Body of pancreas (tissue), 4 donors: Measurements from ENCODE around the gene LILRA5.

Source experiments
- CTCF ChIP-seq, 7 experiments: fragments of 450-650 bp in 4 of 7; fragments of 200-600 bp in 3 of 7; sonication (generic) in 3 of 7; IDR thresholded peaks; one replicate each; pipeline ENCODE4 v1.5.1; 2016 to 2019; ENCODE audit warnings: antibody characterized with exemption in 7 of 7
- POLR2A ChIP-seq, 3 donors: fragments of 450-650 bp; IDR thresholded peaks; one replicate each; pipeline ENCODE4 v1.6.1; 2016; ENCODE audit warnings: antibody characterized with exemption in 3 of 3, mild to moderate bottlenecking in 2 of 3

DNA sequence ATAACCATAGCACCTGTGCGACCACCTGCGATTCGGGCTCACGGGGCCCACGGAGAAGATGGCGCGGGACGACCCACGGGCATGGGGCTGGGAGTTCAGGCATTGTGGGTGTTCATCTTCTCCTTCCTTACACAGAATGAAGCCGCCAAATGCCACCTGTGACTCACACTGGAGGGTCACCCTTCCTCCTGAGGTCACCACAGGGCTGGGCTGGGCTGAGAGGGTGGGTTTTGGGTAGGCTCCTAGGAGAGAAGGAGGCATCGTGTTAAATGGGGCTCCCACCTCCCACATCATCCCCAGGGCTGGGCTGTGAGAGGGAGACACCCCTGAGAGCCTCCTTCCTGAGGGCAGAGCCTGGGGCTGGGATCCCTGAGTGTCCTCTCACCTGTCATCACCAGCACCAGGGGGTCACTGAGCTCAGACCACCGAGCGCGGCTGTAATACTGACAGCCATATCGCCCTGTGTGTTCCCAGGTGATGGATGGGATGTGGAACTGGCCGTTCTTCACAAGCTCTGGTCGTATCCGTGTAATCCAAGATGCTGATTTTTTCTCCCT lies 33.5 kb downstream of the LILRA5 start:
- TF ChIP-seq CTCF (IDR thresholded peaks at IDR 0.05) (no peak), POLR2A (IDR thresholded peaks at IDR 0.05) (no peak)
